IMR-90 (cell line): ENCODE measurements around the gene HSD17B11. TPM values are rescaled to one million over a fixed set of nuclear protein-coding genes. Genes with fewer than 3 reads are reported as not detected.

Experiments
- ATAC-seq: fragments of 200-7000 bp; cut with Tn5 transposase; 2 replicates; pipeline ENCODE4 v1.9.1; 2020; ENCODE audit warnings: low read depth, mild to moderate bottlenecking, moderate library complexity
- BruUV-seq: library from RNA; stranded (reverse); fragments of 400-500 nt; replicated peaks from 2 replicates; lab custom pipeline; 2021; lab: Mats Ljungman, UMichigan
- CTCF ChIA-PET: fragments of 300-600 bp; formaldehyde crosslinking; extraction: SDS; loops from one replicate; lab custom pipeline; 2021; ENCODE audit warnings: antibody characterized with exemption; lab: Yijun Ruan, JAX
- POLR2A ChIA-PET: fragments of 300-600 bp; sonication (Branson Sonifier 250); formaldehyde crosslinking; loops from one replicate; lab custom pipeline; 2022; ENCODE audit warnings: antibody characterized with exemption; ENCODE audit not compliant: unreplicated experiment; lab: Charles Lee
- DNase-seq: peaks from one replicate; pipeline ENCODE4 v3.0.0; 2013
- H2AFZ ChIP-seq: replicated peaks from 2 replicates; pipeline ENCODE3; 2013; ENCODE audit warnings: low read length, mild to moderate bottlenecking; ENCODE audit not compliant: poor library complexity
- H2AK5ac ChIP-seq: 2 replicates; pipeline ENCODE4 v1.6.1; 2013; ENCODE audit warnings: low read depth, low read length, inconsistent platforms
- H2AK9ac ChIP-seq: replicated peaks from 2 replicates; pipeline ENCODE3; 2013; ENCODE audit warnings: mild to moderate bottlenecking, low read depth, low read length, moderate library complexity; ENCODE audit not compliant: poor library complexity
- H2BK120ac ChIP-seq: 2 replicates; pipeline ENCODE4 v1.6.1; 2013; ENCODE audit warnings: low read depth, low read length, inconsistent platforms
- H2BK15ac ChIP-seq: 3 replicates; pipeline ENCODE4 v1.6.1; 2013; ENCODE audit warnings: low read depth, low read length, inconsistent platforms
- H2BK20ac ChIP-seq: 2 replicates; pipeline ENCODE4 v1.6.1; 2013; ENCODE audit warnings: low read depth, mild to moderate bottlenecking, inconsistent platforms, low read length, moderate library complexity
- H2BK5ac ChIP-seq: 2 replicates; pipeline ENCODE4 v1.6.1; 2013; ENCODE audit warnings: mild to moderate bottlenecking, low read depth, low read length, inconsistent platforms; ENCODE audit not compliant: poor library complexity, severe bottlenecking
- H3K14ac ChIP-seq: replicated peaks from 2 replicates; pipeline ENCODE4 v1.6.1; 2013; ENCODE audit warnings: low read depth, low read length, inconsistent platforms
- H3K18ac ChIP-seq: 2 replicates; pipeline ENCODE4 v1.6.1; 2013; ENCODE audit warnings: low read depth, low read length, control low read depth
- H3K23ac ChIP-seq: 2 replicates; pipeline ENCODE4 v1.6.1; 2013; ENCODE audit warnings: low read depth, low read length, inconsistent platforms
- H3K27ac ChIP-seq: 2 replicates; pipeline ENCODE4 v1.5.1; 2013; ENCODE audit warnings: mild to moderate bottlenecking, control low read depth, low read length; ENCODE audit not compliant: insufficient read depth
- H3K27me3 ChIP-seq: 2 replicates; pipeline ENCODE4 v1.6.1; 2013; ENCODE audit warnings: low read length; ENCODE audit not compliant: control insufficient read depth, insufficient read depth
- H3K36me3 ChIP-seq: 2 replicates; pipeline ENCODE4 v1.6.1; 2013; ENCODE audit warnings: low read length, mixed read lengths; ENCODE audit not compliant: control insufficient read depth, insufficient read depth
- H3K4ac ChIP-seq: 2 replicates; pipeline ENCODE4 v1.6.1; 2013; ENCODE audit warnings: low read depth, low read length, inconsistent platforms
- H3K4me1 ChIP-seq: 2 replicates; pipeline ENCODE4 v1.6.1; 2013; ENCODE audit warnings: low read length, mixed read lengths; ENCODE audit not compliant: control insufficient read depth, insufficient read depth
- H3K4me2 ChIP-seq: 2 replicates; pipeline ENCODE4 v1.6.1; 2013; ENCODE audit warnings: low read depth, mild to moderate bottlenecking, control low read depth, low read length, moderate library complexity
- H3K4me3 ChIP-seq: 2 replicates; pipeline ENCODE4 v1.5.1; 2013; ENCODE audit warnings: low read depth, mild to moderate bottlenecking, control low read depth, low read length, moderate library complexity; ENCODE audit not compliant: insufficient read depth
- H3K56ac ChIP-seq: 2 replicates; pipeline ENCODE4 v1.6.1; 2013; ENCODE audit warnings: low read length, inconsistent platforms; ENCODE audit not compliant: insufficient read depth; ENCODE audit errors: extremely low read depth
- H3K79me1 ChIP-seq, 2 experiments: 2 replicates each; pipeline ENCODE4 v1.6.1; 2013; ENCODE audit warnings: low read length in 2 of 2, inconsistent platforms in 1 of 2, low read depth in 1 of 2
- H3K9ac ChIP-seq: 2 replicates; pipeline ENCODE4 v1.6.1; 2013; ENCODE audit warnings: low read depth, low read length, control low read depth
- H3K9me1 ChIP-seq: 2 replicates; pipeline ENCODE4 v1.6.1; 2013; ENCODE audit warnings: low read length, inconsistent platforms; ENCODE audit not compliant: insufficient read depth
- H3K9me3 ChIP-seq: 2 replicates; pipeline ENCODE4 v1.6.1; 2013; ENCODE audit warnings: low read length; ENCODE audit not compliant: control insufficient read depth, insufficient read depth
- H4K20me1 ChIP-seq: 2 replicates; pipeline ENCODE4 v1.6.1; 2013; ENCODE audit warnings: low read length, inconsistent platforms; ENCODE audit not compliant: insufficient read depth
- H4K5ac ChIP-seq: 2 replicates; pipeline ENCODE4 v1.6.1; 2013; ENCODE audit warnings: mild to moderate bottlenecking, low read depth, low read length, control low read depth
- H4K8ac ChIP-seq, 2 experiments: 2 replicates each; pipeline ENCODE4 v1.6.1; 2013; ENCODE audit warnings: low read depth in 2 of 2, low read length in 2 of 2, control low read depth in 1 of 2, inconsistent platforms in 1 of 2
- H4K91ac ChIP-seq: 2 replicates; pipeline ENCODE4 v1.6.1; 2013; ENCODE audit warnings: low read depth, low read length, inconsistent platforms; ENCODE audit not compliant: insufficient read depth
- BHLHE40 ChIP-seq: fragments of 150-350 bp; IDR thresholded peaks from 2 replicates; pipeline ENCODE4 v1.6.1; 2016; ENCODE audit warnings: mild to moderate bottlenecking, low read depth, low read length
- CEBPB ChIP-seq: IDR thresholded peaks from 2 replicates; pipeline ENCODE4 v1.6.1; 2012; ENCODE audit warnings: low read depth, low read length, improper control_type of control experiment
- CHD1 ChIP-seq: IDR thresholded peaks from 2 replicates; pipeline ENCODE4 v1.6.1; 2012; ENCODE audit warnings: low read depth, low read length, improper control_type of control experiment
- FOS ChIP-seq: fragments of 150-350 bp; IDR thresholded peaks from 2 replicates; pipeline ENCODE4 v1.6.1; 2016; ENCODE audit warnings: low read depth, low read length
- MAFK ChIP-seq: IDR thresholded peaks from 2 replicates; pipeline ENCODE4 v1.6.1; 2012; ENCODE audit warnings: low read depth, low read length, improper control_type of control experiment
- MAZ ChIP-seq: IDR thresholded peaks from 2 replicates; pipeline ENCODE4 v1.6.1; 2012; ENCODE audit warnings: low read depth, mild to moderate bottlenecking, low read length, improper control_type of control experiment, moderate library complexity, borderline replicate concordance
- MXI1 ChIP-seq: IDR thresholded peaks from 2 replicates; pipeline ENCODE4 v1.6.1; 2012; ENCODE audit warnings: low read depth, mild to moderate bottlenecking, low read length, moderate library complexity, borderline replicate concordance
- NFE2L2 ChIP-seq: fragments of 150-350 bp; IDR thresholded peaks from 2 replicates; pipeline ENCODE4 v1.6.1; 2016; ENCODE audit warnings: low read depth, mild to moderate bottlenecking, low read length
- POLR2A ChIP-seq: IDR thresholded peaks from 2 replicates; pipeline ENCODE4 v1.6.1; 2012; ENCODE audit warnings: mild to moderate bottlenecking, low read depth, low read length
- RAD21 ChIP-seq: IDR thresholded peaks from 2 replicates; pipeline ENCODE4 v1.6.1; 2012; ENCODE audit warnings: low read length, improper control_type of control experiment
- RCOR1 ChIP-seq: IDR thresholded peaks from 2 replicates; pipeline ENCODE4 v1.6.1; 2012; ENCODE audit warnings: mild to moderate bottlenecking, low read length, improper control_type of control experiment; ENCODE audit not compliant: insufficient replicate concordance
- RFX5 ChIP-seq: IDR thresholded peaks from 2 replicates; pipeline ENCODE4 v1.8.0; 2012; ENCODE audit warnings: low read depth, mild to moderate bottlenecking, low read length, moderate library complexity
- SMC3 ChIP-seq: fragments of 150-350 bp; IDR thresholded peaks from 2 replicates; pipeline ENCODE4 v1.6.1; 2016; ENCODE audit warnings: low read depth, mild to moderate bottlenecking, antibody characterized with exemption, low read length, moderate library complexity
- WGBS, 2 experiments: methylation state at CpG; one replicate each; pipeline versions ENCODE4 v1.1.5 to v1.1.7; 2013; ENCODE audit warnings: missing lambda C conversion rate in 2 of 2; ENCODE audit not compliant: insufficient read length in 1 of 2; ENCODE audit errors: extremely low coverage in 2 of 2; 5-methylcytosine and 5-hydroxymethylcytosine counted together
- dilution Hi-C: fragments of 300-500 bp; cut with HindIII; formaldehyde crosslinking; loops from one replicate; pipeline ENCODE4 v1.14.3; 2018; ENCODE audit warnings: low sequenced_read_pairs; ENCODE audit not compliant: unreplicated experiment
- in situ Hi-C: fragments of 300-500 bp; cut with MboI; formaldehyde crosslinking; loops from 3 replicates; pipeline ENCODE4 v1.14.3; 2019; ENCODE audit warnings: low sequenced_read_pairs, inconsistent platforms, mixed read lengths
- intact Hi-C: fragments of 100-400 bp; cut with micrococcal nuclease; formaldehyde crosslinking; loops from 2 replicates; pipeline ENCODE4 v1.10.0; 2022
- polyA plus RNA-seq, 3 experiments: library from polyadenylated mRNA; depleted of rRNA; stranded (reverse); fragments of >200 nt; gene quantifications; 2 replicates each; pipeline ENCODE4 v1.2.3, GENCODE V29; 2012; ENCODE audit warnings: low replicate concordance in 1 of 3
- total RNA-seq: library from RNA; depleted of rRNA; stranded (reverse); fragments of >200 nt; gene quantifications from 2 replicates; pipeline ENCODE4 v1.2.3, GENCODE V29; 2012
- TF ChIP-seq, protein P1 (sequence below): fragments of 150-350 bp; IDR thresholded peaks from 2 replicates; pipeline ENCODE4 v1.6.1; 2017; ENCODE audit warnings: mild to moderate bottlenecking, antibody characterized with exemption, low read length, low read depth
- TF ChIP-seq, protein P2 (sequence below): fragments of 150-350 bp; IDR thresholded peaks from 2 replicates; pipeline ENCODE4 v1.6.1; 2016; ENCODE audit warnings: low read depth, mild to moderate bottlenecking, low read length, moderate library complexity, borderline replicate concordance
- TF ChIP-seq, protein P3 (sequence below): conservative IDR thresholded peaks from 2 replicates; pipeline ENCODE4 v1.5.1; 2012; ENCODE audit warnings: mild to moderate bottlenecking, low read depth, low read length, improper control_type of control experiment

Gene HSD17B11
- total and polyA plus RNA-seq, 2 of the 4 experiments (the other 2 are of a cell fraction), result 11.3 to 12.0 TPM

DNA sequence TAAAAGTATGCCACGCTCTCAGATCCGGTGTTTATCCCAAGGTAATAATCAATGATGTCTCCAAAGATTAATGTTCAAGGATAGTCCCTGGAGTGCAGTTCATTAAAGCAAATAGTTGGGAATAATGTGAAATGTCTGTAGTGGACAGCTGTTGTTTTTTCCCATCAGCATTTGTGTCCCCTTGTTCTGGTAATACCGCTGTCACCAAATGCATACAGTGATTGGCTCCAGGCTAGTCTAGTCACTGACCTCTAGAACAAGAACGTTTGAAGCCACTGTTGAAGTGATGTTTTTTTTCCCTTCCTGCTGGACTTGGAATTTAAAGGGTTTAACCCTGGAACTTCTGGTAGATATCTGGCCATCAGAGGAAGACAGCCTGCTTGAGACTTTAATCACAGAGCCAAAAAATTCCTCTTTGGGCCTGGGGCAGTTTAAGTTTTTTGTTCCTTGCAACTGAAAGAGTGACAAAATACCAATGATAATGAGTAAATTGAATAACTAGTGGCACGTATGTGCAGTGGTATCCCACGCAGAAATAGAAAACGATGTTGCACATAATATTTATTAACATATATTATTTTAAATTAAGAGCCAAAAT lies 30.6 kb downstream of the HSD17B11 start:
- H3K79me1 ChIP-seq, result no peaks in the 10 kb centered on the region
- H2AK9ac ChIP-seq, result no peak overlapping the region
- dilution Hi-C loops, result no loop called here
- H2AFZ ChIP-seq, result no peak overlapping the region
- ATAC-seq (no peak), DNase-seq (no peak)
- no peaks in the 10 kb centered on the region for H3K4me1 ChIP-seq
- POLR2A ChIA-PET, result no interaction called here
- no peak overlapping the region for H2AK5ac ChIP-seq
- H3K4me2 ChIP-seq, result no peak overlapping the region
- CTCF ChIA-PET, result no interaction called here
- H2BK5ac ChIP-seq, result no peak overlapping the region
- H3K9me1 ChIP-seq, result no peaks in the 10 kb centered on the region
- H4K8ac ChIP-seq, result no peak overlapping the region
- H3K18ac ChIP-seq, result no peak overlapping the region
- intact Hi-C loops, result no loop called here
- H3K9me3 ChIP-seq, result no peaks in the 10 kb centered on the region
- no peak overlapping the region for H2BK120ac ChIP-seq
- H3K14ac ChIP-seq, result no peak overlapping the region
- no peak overlapping the region for H3K56ac ChIP-seq
- H3K4ac ChIP-seq, result no peak overlapping the region
- no peak overlapping the region for H3K4me3 ChIP-seq
- H4K91ac ChIP-seq, result no peak overlapping the region
- no TSS peak for BruUV-seq
- H3K23ac ChIP-seq, result no peak overlapping the region
- no peaks in the 10 kb centered on the region for H4K20me1 ChIP-seq
- H2BK15ac ChIP-seq, result no peak overlapping the region
- H4K5ac ChIP-seq, result no peak overlapping the region
- in situ Hi-C loops, result no loop called here
- H2BK20ac ChIP-seq, result no peak overlapping the region
- no peak overlapping the region for H3K27ac ChIP-seq
- no peak overlapping the region for H3K9ac ChIP-seq
- peaks cover 14% of the 10 kb centered on the region for H3K36me3 ChIP-seq
- WGBS, 2 experiments, result no CpG with 5 or more reads among the region's 7 CpGs
- TF ChIP-seq RFX5 (no peak), MAZ (no peak), MXI1 (no peak), BHLHE40 (no peak), SMC3 (no peak), MAFK (no peak), CHD1 (no peak), RCOR1 (no peak), FOS (no peak), CEBPB (no peak), RAD21 (no peak), NFE2L2 (no peak), POLR2A (no peak)
- TF ChIP-seq, protein P1, sequence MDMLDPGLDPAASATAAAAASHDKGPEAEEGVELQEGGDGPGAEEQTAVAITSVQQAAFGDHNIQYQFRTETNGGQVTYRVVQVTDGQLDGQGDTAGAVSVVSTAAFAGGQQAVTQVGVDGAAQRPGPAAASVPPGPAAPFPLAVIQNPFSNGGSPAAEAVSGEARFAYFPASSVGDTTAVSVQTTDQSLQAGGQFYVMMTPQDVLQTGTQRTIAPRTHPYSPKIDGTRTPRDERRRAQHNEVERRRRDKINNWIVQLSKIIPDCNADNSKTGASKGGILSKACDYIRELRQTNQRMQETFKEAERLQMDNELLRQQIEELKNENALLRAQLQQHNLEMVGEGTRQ, result no peak
- TF ChIP-seq, protein P2, sequence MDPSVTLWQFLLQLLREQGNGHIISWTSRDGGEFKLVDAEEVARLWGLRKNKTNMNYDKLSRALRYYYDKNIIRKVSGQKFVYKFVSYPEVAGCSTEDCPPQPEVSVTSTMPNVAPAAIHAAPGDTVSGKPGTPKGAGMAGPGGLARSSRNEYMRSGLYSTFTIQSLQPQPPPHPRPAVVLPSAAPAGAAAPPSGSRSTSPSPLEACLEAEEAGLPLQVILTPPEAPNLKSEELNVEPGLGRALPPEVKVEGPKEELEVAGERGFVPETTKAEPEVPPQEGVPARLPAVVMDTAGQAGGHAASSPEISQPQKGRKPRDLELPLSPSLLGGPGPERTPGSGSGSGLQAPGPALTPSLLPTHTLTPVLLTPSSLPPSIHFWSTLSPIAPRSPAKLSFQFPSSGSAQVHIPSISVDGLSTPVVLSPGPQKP, result no peak
- TF ChIP-seq, protein P3, sequence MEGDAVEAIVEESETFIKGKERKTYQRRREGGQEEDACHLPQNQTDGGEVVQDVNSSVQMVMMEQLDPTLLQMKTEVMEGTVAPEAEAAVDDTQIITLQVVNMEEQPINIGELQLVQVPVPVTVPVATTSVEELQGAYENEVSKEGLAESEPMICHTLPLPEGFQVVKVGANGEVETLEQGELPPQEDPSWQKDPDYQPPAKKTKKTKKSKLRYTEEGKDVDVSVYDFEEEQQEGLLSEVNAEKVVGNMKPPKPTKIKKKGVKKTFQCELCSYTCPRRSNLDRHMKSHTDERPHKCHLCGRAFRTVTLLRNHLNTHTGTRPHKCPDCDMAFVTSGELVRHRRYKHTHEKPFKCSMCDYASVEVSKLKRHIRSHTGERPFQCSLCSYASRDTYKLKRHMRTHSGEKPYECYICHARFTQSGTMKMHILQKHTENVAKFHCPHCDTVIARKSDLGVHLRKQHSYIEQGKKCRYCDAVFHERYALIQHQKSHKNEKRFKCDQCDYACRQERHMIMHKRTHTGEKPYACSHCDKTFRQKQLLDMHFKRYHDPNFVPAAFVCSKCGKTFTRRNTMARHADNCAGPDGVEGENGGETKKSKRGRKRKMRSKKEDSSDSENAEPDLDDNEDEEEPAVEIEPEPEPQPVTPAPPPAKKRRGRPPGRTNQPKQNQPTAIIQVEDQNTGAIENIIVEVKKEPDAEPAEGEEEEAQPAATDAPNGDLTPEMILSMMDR, result no peak
- H3K27me3 ChIP-seq, result no peaks in the 10 kb centered on the region
